ENCODE measurements around the gene HSD11B1. TPM values are rescaled to one million over a fixed set of nuclear protein-coding genes. Genes with fewer than 3 reads are reported as not detected.

Gene HSD11B1
- 0.33 to 0.60 TPM (median 0.38 TPM) in 5 replicates for total RNA-seq (2022; extraction: Qiagen RNA extraction)

DNA sequence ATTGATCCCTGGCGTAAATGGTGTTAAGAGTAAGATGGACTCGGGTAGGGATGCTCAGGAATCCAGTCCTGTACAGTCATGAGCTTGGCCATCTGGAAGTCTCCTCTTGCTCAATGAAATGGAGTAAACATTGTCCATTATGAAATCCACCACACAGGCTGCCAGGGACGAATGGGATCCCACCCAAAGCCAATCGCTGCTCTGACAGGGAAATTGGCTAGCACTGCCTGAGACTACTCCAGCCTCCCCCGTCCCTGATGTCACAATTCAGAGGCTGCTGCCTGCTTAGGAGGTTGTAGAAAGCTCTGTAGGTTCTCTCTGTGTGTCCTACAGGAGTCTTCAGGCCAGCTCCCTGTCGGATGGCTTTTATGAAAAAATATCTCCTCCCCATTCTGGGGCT, at the start of gene HSD11B1:
TSS of gene HSD11B1 (plus strand) at position 263 of the 400 bp plus-strand sequence. CDS start at position 360, 97 bp downstream.

DNA sequence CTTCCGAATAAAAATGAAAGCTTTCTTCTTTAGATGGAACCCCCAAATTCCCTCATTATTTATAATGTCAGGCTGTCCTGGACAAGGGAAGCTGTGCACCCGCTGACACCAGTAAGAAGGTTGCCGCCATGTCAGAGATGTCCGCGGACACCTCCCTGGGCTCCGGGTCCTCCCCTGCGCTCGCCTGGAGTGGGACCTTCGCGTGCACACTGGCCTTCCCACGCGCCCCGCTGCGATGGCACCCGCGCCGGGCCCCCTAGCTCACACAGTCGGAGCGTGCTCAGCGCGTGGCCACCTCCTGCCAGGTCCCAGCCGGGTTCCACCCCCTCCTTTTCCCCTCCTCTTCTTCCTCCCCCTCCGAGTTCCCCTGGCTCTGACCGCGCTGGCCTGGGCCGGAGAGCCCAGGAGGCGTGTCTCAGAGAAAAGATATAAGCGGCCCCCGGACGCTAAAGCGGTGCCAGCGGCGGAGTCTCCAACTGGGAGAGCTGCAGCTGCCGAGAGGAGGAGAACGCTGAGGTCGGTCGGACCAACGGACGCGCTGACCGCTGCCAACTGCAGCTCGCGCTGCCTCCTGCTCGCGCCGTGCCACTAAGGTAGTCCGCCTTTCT, 29.6 kb upstream of the HSD11B1 start, which contains the start of gene G0S2:
TSS of gene G0S2 (plus strand) at position 456 of the 608 bp plus-strand sequence. CDS start 273 bp downstream, outside the sequence.

DNA sequence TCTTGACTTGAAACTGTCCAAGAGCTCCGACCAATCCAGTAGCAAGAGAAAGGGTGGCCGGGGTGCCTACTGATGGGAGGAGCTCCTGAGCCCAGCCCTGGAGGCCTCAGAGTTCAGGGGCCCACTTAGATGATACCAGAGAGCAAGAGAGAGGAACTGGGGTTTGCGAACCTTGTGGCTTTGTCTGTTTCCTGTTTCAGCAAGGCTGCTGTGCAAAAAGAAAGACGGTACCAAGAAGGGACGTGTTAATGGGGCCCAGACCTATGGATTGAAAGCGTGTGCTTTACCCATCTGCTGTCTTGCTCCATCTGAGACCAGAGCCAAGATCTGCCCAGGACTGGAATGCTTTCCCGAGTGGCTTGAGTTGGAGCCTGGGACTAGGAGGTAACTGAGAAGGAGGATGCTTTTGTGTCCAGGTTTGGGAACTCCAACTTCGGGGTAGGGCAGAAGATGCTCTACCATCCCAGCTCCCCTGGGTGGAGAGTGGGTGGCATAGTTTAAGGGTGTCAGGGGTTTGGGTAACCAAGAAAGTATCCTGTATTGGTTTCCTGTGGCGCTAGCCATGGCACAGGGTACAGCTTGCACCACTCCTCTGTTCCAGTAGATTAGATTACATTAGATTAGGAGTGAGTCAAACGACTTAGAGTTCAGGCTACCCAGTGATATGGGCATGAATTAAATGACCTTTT, 51.4 kb downstream of the HSD11B1 start, which contains the start of gene TRAF3IP3:
TSS of gene TRAF3IP3 (plus strand) at position 128 of the 689 bp plus-strand sequence. CDS start 3,987 bp downstream, outside the sequence.

Other genes starting within 250 kb of the HSD11B1 start
- gene CAMK1G, start 121.1 kb upstream of the HSD11B1 start, total RNA-seq (2022; extraction: Qiagen RNA extraction) = 0.22 to 0.60 TPM (median 0.35 TPM) in 5 replicates
- 18.5 to 23.0 TPM (median 20.3 TPM) in 5 replicates for gene LAMB3, start 52.4 kb upstream of the HSD11B1 start, total RNA-seq (2022; extraction: Qiagen RNA extraction)
- 3.3 to 4.0 TPM (median 3.4 TPM) in 5 replicates for gene G0S2, start 29.4 kb upstream of the HSD11B1 start, total RNA-seq (2022; extraction: Qiagen RNA extraction)
- not detected in 5 replicates for gene TRAF3IP3, start 51.2 kb downstream of the HSD11B1 start, total RNA-seq (2022; extraction: Qiagen RNA extraction)
- 1.1 to 1.6 TPM (median 1.5 TPM) in 5 replicates for gene C1orf74, start 79.7 kb downstream of the HSD11B1 start, total RNA-seq (2022; extraction: Qiagen RNA extraction)
- 0.13 to 0.30 TPM (median 0.15 TPM) in 5 replicates for gene IRF6, start 101.3 kb downstream of the HSD11B1 start, total RNA-seq (2022; extraction: Qiagen RNA extraction)
- gene UTP25, start 123.1 kb downstream of the HSD11B1 start, total RNA-seq (2022; extraction: Qiagen RNA extraction) = 9.7 to 11.8 TPM (median 10.5 TPM) in 5 replicates
- gene SYT14, start 233.4 kb downstream of the HSD11B1 start, total RNA-seq (2022; extraction: Qiagen RNA extraction) = 0.03 to 0.09 TPM (median 0.07 TPM) in 5 replicates